H1 (cell line): ENCODE data around the gene TAS2R1. TPM values are rescaled to one million over a fixed set of nuclear protein-coding genes. Genes with fewer than 3 reads are reported as not detected.

Source experiments
- CTCF ChIA-PET: fragments of 300-600 bp; sonication (Branson Sonifier 250); formaldehyde crosslinking; loops from one replicate; lab custom pipeline; 2021; ENCODE audit not compliant: partially characterized antibody; lab: Charles Lee
- POLR2A ChIA-PET: fragments of 300-600 bp; sonication (Branson Sonifier 250); formaldehyde crosslinking; loops from one replicate; lab custom pipeline; 2021; ENCODE audit warnings: inconsistent platforms; ENCODE audit not compliant: partially characterized antibody; lab: Charles Lee
- DNase-seq, 2 experiments: peaks; one replicate each; pipeline versions ENCODE4 v3.0.0 to v3.0.0-alpha.2; 2010 to 2022; ENCODE audit warnings: low spot score in 2 of 2, low read depth in 1 of 2, mixed read lengths in 1 of 2
- FAIRE-seq: peaks from 2 replicates; lab custom pipeline; 2011; peaks lifted over from hg19 to GRCh38; lab: Jason Lieb, UNC
- H2AFZ ChIP-seq: 2 replicates; pipeline ENCODE4 v1.8.1; 2012; ENCODE audit warnings: low read length, inconsistent platforms
- H2AK5ac ChIP-seq: 2 replicates; pipeline ENCODE4 v1.6.1; 2013; ENCODE audit warnings: low read depth, low read length
- H2BK120ac ChIP-seq: replicated peaks from 2 replicates; pipeline ENCODE3; 2013; ENCODE audit warnings: low read depth, low read length, inconsistent platforms
- H2BK12ac ChIP-seq: 2 replicates; pipeline ENCODE4 v1.6.1; 2013; ENCODE audit warnings: low read depth, low read length
- H2BK15ac ChIP-seq: 2 replicates; pipeline ENCODE4 v1.6.1; 2013; ENCODE audit warnings: low read length
- H2BK20ac ChIP-seq: 2 replicates; pipeline ENCODE4 v1.6.1; 2013; ENCODE audit warnings: low read length
- H2BK5ac ChIP-seq: 2 replicates; pipeline ENCODE4 v1.6.1; 2013; ENCODE audit warnings: low read depth, low read length
- H3K14ac ChIP-seq: 2 replicates; pipeline ENCODE4 v1.6.1; 2013; ENCODE audit warnings: inconsistent platforms; ENCODE audit not compliant: insufficient read length
- H3K18ac ChIP-seq: 2 replicates; pipeline ENCODE4 v1.6.1; 2013; ENCODE audit warnings: low read length; ENCODE audit errors: extremely low read depth
- H3K23ac ChIP-seq: 2 replicates; pipeline ENCODE4 v1.6.1; 2013; ENCODE audit warnings: inconsistent platforms; ENCODE audit not compliant: insufficient read length
- H3K23me2 ChIP-seq: 2 replicates; pipeline ENCODE4 v1.6.1; 2013; ENCODE audit warnings: low read depth, low read length
- H3K27ac ChIP-seq: 2 replicates; pipeline ENCODE4 v1.6.1; 2011; ENCODE audit warnings: low read depth, low read length, inconsistent platforms
- H3K27me3 ChIP-seq, 4 experiments: replicated peaks in 1 of 4; 1 replicate in 1 of 4; 2 replicates in 3 of 4; pipeline versions ENCODE4 v1.6.1 to v1.8.1; 2011 to 2013; ENCODE audit warnings: low read length in 3 of 4, mild to moderate bottlenecking in 3 of 4, inconsistent platforms in 2 of 4, mixed read lengths in 2 of 4, moderate library complexity in 1 of 4; ENCODE audit not compliant: control insufficient read depth in 3 of 4, insufficient read depth in 3 of 4; ENCODE audit errors: extremely low read depth in 1 of 4
- H3K36me3 ChIP-seq, 4 experiments: 2 replicates each; pipeline versions ENCODE4 v1.6.1 to v1.8.1; 2011 to 2013; ENCODE audit warnings: mild to moderate bottlenecking in 4 of 4, low read length in 3 of 4, moderate library complexity in 2 of 4, control low read depth in 1 of 4, inconsistent platforms in 1 of 4; ENCODE audit not compliant: insufficient read depth in 4 of 4, control insufficient read depth in 2 of 4
- H3K4ac ChIP-seq: replicated peaks from 2 replicates; pipeline ENCODE3; 2013; ENCODE audit warnings: low read length, low read depth, mixed read lengths, inconsistent platforms; ENCODE audit not compliant: insufficient read length
- H3K4me1 ChIP-seq, 4 experiments: replicated peaks in 1 of 4; 1 replicate in 1 of 4; 2 replicates in 3 of 4; pipeline versions ENCODE4 v1.6.1 to v1.8.1; 2011 to 2013; ENCODE audit warnings: low read length in 3 of 4, inconsistent platforms in 2 of 4, mixed read lengths in 1 of 4; ENCODE audit not compliant: insufficient read depth in 4 of 4, control insufficient read depth in 3 of 4
- H3K4me2 ChIP-seq, 2 experiments: 2 replicates each; pipeline versions ENCODE4 v1.6.1 to v1.8.1; 2011 to 2013; ENCODE audit warnings: low read depth in 2 of 2, low read length in 2 of 2, control low read depth in 1 of 2, inconsistent platforms in 1 of 2, mild to moderate bottlenecking in 1 of 2; ENCODE audit not compliant: insufficient read depth in 1 of 2
- H3K4me3 ChIP-seq, 4 experiments: fragments of 200-600, 300-600 bp in 1 of 4; sonication (generic), shearing (Covaris generic), sonication (Bioruptor Twin) in 1 of 4; 2 replicates each; pipeline versions ENCODE4 v1.5.1 to v1.8.1; 2011 to 2016; ENCODE audit warnings: low read length in 4 of 4, low read depth in 3 of 4, control low read depth in 2 of 4, inconsistent platforms in 2 of 4, mild to moderate bottlenecking in 2 of 4, mixed read lengths in 1 of 4, moderate library complexity in 1 of 4; ENCODE audit not compliant: insufficient read depth in 2 of 4; ENCODE audit errors: extremely low read depth in 1 of 4
- H3K56ac ChIP-seq: replicated peaks from 2 replicates; pipeline ENCODE3; 2013; ENCODE audit warnings: low read depth, mild to moderate bottlenecking, mixed read lengths, low read length, inconsistent platforms; ENCODE audit not compliant: insufficient read length
- H3K79me1 ChIP-seq: 2 replicates; pipeline ENCODE4 v1.6.1; 2013; ENCODE audit warnings: low read depth, low read length, control low read depth
- H3K79me2 ChIP-seq, 2 experiments: 2 replicates each; pipeline versions ENCODE4 v1.6.1 to v1.8.1; 2012 to 2013; ENCODE audit warnings: low read length in 2 of 2, mild to moderate bottlenecking in 2 of 2, inconsistent platforms in 1 of 2; ENCODE audit not compliant: insufficient read depth in 2 of 2, control insufficient read depth in 1 of 2
- H3K9ac ChIP-seq, 4 experiments: replicated peaks in 1 of 4; 1 replicate in 1 of 4; 2 replicates in 3 of 4; pipeline versions ENCODE4 v1.6.1 to v1.8.1; 2011 to 2013; ENCODE audit warnings: low read depth in 3 of 4, low read length in 3 of 4, control low read depth in 2 of 4, mild to moderate bottlenecking in 2 of 4, moderate library complexity in 2 of 4, inconsistent platforms in 1 of 4; ENCODE audit errors: extremely low read depth in 1 of 4
- H3K9me3 ChIP-seq, 2 experiments: 2 replicates each; pipeline versions ENCODE4 v1.6.1 to v1.8.1; 2012 to 2013; ENCODE audit warnings: mild to moderate bottlenecking in 2 of 2, moderate library complexity in 2 of 2, control low read depth in 1 of 2, inconsistent platforms in 1 of 2, low read depth in 1 of 2, low read length in 1 of 2, mixed read lengths in 1 of 2; ENCODE audit not compliant: insufficient read depth in 2 of 2
- H4K20me1 ChIP-seq, 2 experiments: replicated peaks in 1 of 2; 2 replicates each; pipeline versions ENCODE3 to v1.8.1; 2011 to 2013; ENCODE audit warnings: inconsistent platforms in 2 of 2, low read length in 2 of 2, mild to moderate bottlenecking in 1 of 2; ENCODE audit not compliant: insufficient read depth in 2 of 2, control insufficient read depth in 1 of 2
- H4K5ac ChIP-seq: 2 replicates; pipeline ENCODE4 v1.6.1; 2013; ENCODE audit warnings: low read length, low read depth, mixed read lengths, inconsistent platforms; ENCODE audit not compliant: insufficient read length
- H4K8ac ChIP-seq: 2 replicates; pipeline ENCODE4 v1.8.0; 2013; ENCODE audit warnings: mild to moderate bottlenecking, moderate library complexity, low read length, inconsistent platforms; ENCODE audit not compliant: insufficient read depth; ENCODE audit errors: extremely low read depth
- H4K91ac ChIP-seq: replicated peaks from 2 replicates; pipeline ENCODE3; 2013; ENCODE audit warnings: low read length, mixed read lengths, inconsistent platforms; ENCODE audit not compliant: insufficient read length
- EZH2 ChIP-seq: fragments of 200-600 bp; sonication (generic); IDR thresholded peaks from 2 replicates; pipeline ENCODE4 v1.7.1; 2012; ENCODE audit warnings: low read depth, mild to moderate bottlenecking, moderate library complexity, low read length, inconsistent platforms; ENCODE audit not compliant: severe bottlenecking
- RBBP5 ChIP-seq: IDR thresholded peaks from 2 replicates; pipeline ENCODE4 v1.7.1; 2012; ENCODE audit warnings: low read depth, mild to moderate bottlenecking, inconsistent platforms, low read length, moderate library complexity, borderline replicate concordance
- YY1 ChIP-seq: IDR thresholded peaks from 2 replicates; pipeline ENCODE4 v1.6.1; 2011; ENCODE audit warnings: low read depth, mild to moderate bottlenecking, low read length
- WGBS, 2 experiments: shearing (Covaris generic) in 1 of 2; methylation state at CpG; one replicate each; pipeline versions ENCODE4 v1.1.6 to v1.1.7; 2013 to 2015; ENCODE audit warnings: low lambda C conversion rate in 2 of 2, mixed read lengths in 2 of 2, inconsistent platforms in 1 of 2, low coverage in 1 of 2, missing lambda C conversion rate in 1 of 2; ENCODE audit not compliant: insufficient replicate concordance in 2 of 2, insufficient coverage in 1 of 2, insufficient read length in 1 of 2; ENCODE audit errors: extremely low coverage in 1 of 2, missing lambda C conversion rate in 1 of 2; 5-methylcytosine and 5-hydroxymethylcytosine counted together
- long read RNA-seq, 2 experiments: library from RNA in 1 of 2; library from capped mRNA in 1 of 2; stranded (forward); transcript quantifications; one replicate each; pipeline ENCODE4 v2.0.0, GENCODE V29; 2021; ENCODE audit warnings: inconsistent platforms in 1 of 2
- polyA minus RNA-seq, 3 experiments: library from RNA; depleted of rRNA, polyadenylated mRNA; stranded (reverse); fragments of >200 nt; gene quantifications; 1 replicate in 2 of 3; 2 replicates in 1 of 3; pipeline ENCODE4 v1.2.3, GENCODE V29; 2011
- polyA plus RNA-seq, 7 experiments: library from polyadenylated mRNA; depleted of rRNA in 3 of 7; stranded (reverse) in 5 of 7; unstranded in 2 of 7; fragments of >200 nt in 5 of 7; fragments of 200-250 nt in 2 of 7; gene quantifications; 1 replicate in 5 of 7; 2 replicates in 1 of 7; 4 replicates in 1 of 7; pipeline versions ENCODE4 v1.2.1 to v1.2.3, GENCODE V29; 2011 to 2013; ENCODE audit warnings: missing spikeins in 2 of 7, mixed read lengths in 2 of 7
- total RNA-seq: library from RNA; stranded (reverse); fragmentation: NEBNext Ultra II Directional; extraction: Animal tissue kit (Norgen Biotek cat#: 25700); gene quantifications from 2 replicates; pipeline ENCODE4 v1.2.1, GENCODE V29; 2021
- TF ChIP-seq, protein P1 (sequence below): IDR thresholded peaks from 2 replicates; pipeline ENCODE4 v1.6.1; 2012; ENCODE audit warnings: inconsistent platforms

Gene TAS2R1, protein sequence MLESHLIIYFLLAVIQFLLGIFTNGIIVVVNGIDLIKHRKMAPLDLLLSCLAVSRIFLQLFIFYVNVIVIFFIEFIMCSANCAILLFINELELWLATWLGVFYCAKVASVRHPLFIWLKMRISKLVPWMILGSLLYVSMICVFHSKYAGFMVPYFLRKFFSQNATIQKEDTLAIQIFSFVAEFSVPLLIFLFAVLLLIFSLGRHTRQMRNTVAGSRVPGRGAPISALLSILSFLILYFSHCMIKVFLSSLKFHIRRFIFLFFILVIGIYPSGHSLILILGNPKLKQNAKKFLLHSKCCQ
- total RNA-seq = not detected in 2 replicates
- not detected in 2 replicates for polyA plus RNA-seq (2011; rRNA removed)
- 0.08 TPM for polyA plus RNA-seq (2011; cell fraction: cytosol; rRNA removed)
- polyA plus RNA-seq (2011; cell fraction: nucleus; rRNA removed) = not detected
- not detected in 4 replicates for polyA plus RNA-seq (2012, experiment 1 of 2)
- polyA plus RNA-seq (2012, experiment 2 of 2) = not detected
- polyA plus RNA-seq (2013, experiment 1 of 2) = not detected
- polyA plus RNA-seq (2013, experiment 2 of 2) = not detected
- not detected in 2 replicates for polyA minus RNA-seq (2011; rRNA and poly(A)+ RNA removed)
- not detected for polyA minus RNA-seq (2011; cell fraction: cytosol; rRNA and poly(A)+ RNA removed)
- polyA minus RNA-seq (2011; cell fraction: nucleus; rRNA and poly(A)+ RNA removed) = not detected
- long read RNA-seq, experiment 1 = 0 reads
- long read RNA-seq, experiment 2 = 0 reads

- H4K91ac ChIP-seq = no peak within 1 kb of the TSS
- FAIRE-seq (no peak), DNase-seq (no peak)
- no peak within 1 kb of the TSS for H3K14ac ChIP-seq
- H4K20me1 ChIP-seq = no peaks in the 10 kb centered on the region
- H3K79me1 ChIP-seq = no peaks in the 10 kb centered on the region
- H3K4me3 ChIP-seq = no peak within 1 kb of the TSS
- H3K4me2 ChIP-seq = no peak within 1 kb of the TSS
- H3K27ac ChIP-seq = no peak within 1 kb of the TSS
- H3K4ac ChIP-seq = no peak within 1 kb of the TSS
- 97% methylated on average over 1 of the region's 1 CpG; no CpG with 5 or more reads in 1 of the 2 experiments for WGBS, 2 experiments
- no peak within 1 kb of the TSS for H3K18ac ChIP-seq
- H2BK15ac ChIP-seq = no peak within 1 kb of the TSS
- no peaks in the 10 kb centered on the region for H3K79me2 ChIP-seq
- H2BK20ac ChIP-seq = no peak within 1 kb of the TSS
- no peaks in the 10 kb centered on the region for H3K36me3 ChIP-seq
- no peak within 1 kb of the TSS for H3K56ac ChIP-seq
- no peaks in the 10 kb centered on the region for H3K27me3 ChIP-seq
- H2BK120ac ChIP-seq = no peak within 1 kb of the TSS
- H2AK5ac ChIP-seq = no peak within 1 kb of the TSS
- H2BK5ac ChIP-seq = no peak within 1 kb of the TSS
- no peak within 1 kb of the TSS for H3K9ac ChIP-seq
- no peak within 1 kb of the TSS for H4K8ac ChIP-seq
- H3K23me2 ChIP-seq = no peaks in the 10 kb centered on the region
- H4K5ac ChIP-seq = no peak within 1 kb of the TSS
- no peak within 1 kb of the TSS for H2AFZ ChIP-seq
- ChIA-PET POLR2A (no interaction called here), CTCF (interaction anchor here (1.0 kb wide), 1 partner anchor 291 kb away, joined by 4 read pairs; no protein-coding TSS in a partner anchor)
- H3K4me1 ChIP-seq = no peaks in the 10 kb centered on the region
- H2BK12ac ChIP-seq = no peak within 1 kb of the TSS
- no peaks in the 10 kb centered on the region for H3K9me3 ChIP-seq
- H3K23ac ChIP-seq = no peak within 1 kb of the TSS
- no peak for TF ChIP-seq EZH2
- TF ChIP-seq YY1 = no peak
- TF ChIP-seq, protein P1, sequence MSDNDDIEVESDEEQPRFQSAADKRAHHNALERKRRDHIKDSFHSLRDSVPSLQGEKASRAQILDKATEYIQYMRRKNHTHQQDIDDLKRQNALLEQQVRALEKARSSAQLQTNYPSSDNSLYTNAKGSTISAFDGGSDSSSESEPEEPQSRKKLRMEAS = no peak
- TF ChIP-seq RBBP5 = no peak
These were observed at the start of gene TAS2R1 for GRCh38 chr5:9630251-9630650. TAS2R1 (minus strand) TSS chr5:9630351; CDS start chr5:9630032, 319 bp downstream.
